Smooth muscle cell (in vitro differentiated cells): ENCODE measurements around the gene SDK2. TPM values are rescaled to one million over a fixed set of nuclear protein-coding genes. Genes with fewer than 3 reads are reported as not detected.

Experiments
- DNase-seq: peaks from one replicate; lab custom pipeline; 2025; ENCODE audit not compliant: unreplicated experiment; lab: John Stamatoyannopoulos, UW
- H2AFZ ChIP-seq: fragments of 200-600 bp; sonication (generic); 2 replicates; pipeline ENCODE4 v1.6.0; 2016; ENCODE audit warnings: antibody characterized with exemption, low read depth, mild to moderate bottlenecking
- H3F3A ChIP-seq: fragments of 200-600 bp; sonication (generic); 2 replicates; pipeline ENCODE4 v1.6.0; 2017; ENCODE audit warnings: antibody characterized with exemption, low read depth
- H3K27ac ChIP-seq: fragments of 200-600 bp; sonication (generic); 2 replicates; pipeline ENCODE4 v1.5.1; 2016; ENCODE audit warnings: low read depth, mild to moderate bottlenecking
- H3K27me3 ChIP-seq: fragments of 200-600 bp; sonication (generic); 2 replicates; pipeline ENCODE4 v1.6.1; 2016; ENCODE audit warnings: low read depth, mild to moderate bottlenecking
- H3K36me3 ChIP-seq: fragments of 200-600 bp; sonication (generic); 2 replicates; pipeline ENCODE4 v1.5.1; 2016; ENCODE audit warnings: low read depth
- H3K4me1 ChIP-seq: fragments of 200-600 bp; sonication (generic); 2 replicates; pipeline ENCODE4 v1.5.1; 2016; ENCODE audit warnings: low read depth
- H3K4me2 ChIP-seq: fragments of 200-600 bp; sonication (generic); 2 replicates; pipeline ENCODE4 v1.6.0; 2016; ENCODE audit warnings: mild to moderate bottlenecking
- H3K4me3 ChIP-seq: fragments of 200-600 bp; sonication (generic); 2 replicates; pipeline ENCODE4 v1.5.1; 2016; ENCODE audit warnings: mild to moderate bottlenecking
- H3K79me2 ChIP-seq: fragments of 200-600 bp; sonication (generic); 2 replicates; pipeline ENCODE4 v1.6.0; 2016; ENCODE audit warnings: low read depth, mild to moderate bottlenecking
- H3K9ac ChIP-seq: fragments of 200-600 bp; sonication (generic); 2 replicates; pipeline ENCODE4 v1.6.0; 2016; ENCODE audit warnings: low read depth
- H3K9me3 ChIP-seq: fragments of 200-600 bp; sonication (generic); replicated peaks from 2 replicates; pipeline ENCODE4 v1.5.1; 2016; ENCODE audit warnings: low read depth
- H4K20me1 ChIP-seq: fragments of 200-600 bp; sonication (generic); 2 replicates; pipeline ENCODE4 v1.6.0; 2016; ENCODE audit warnings: low read depth
- WGBS: methylation state at CpG from one replicate; pipeline ENCODE4 v1.1.7; 2016; ENCODE audit warnings: low lambda C conversion rate; 5-methylcytosine and 5-hydroxymethylcytosine counted together
- polyA plus RNA-seq: library from polyadenylated mRNA; unstranded; fragments of >200 nt; fragmentation: Nextera tagmentation; extraction: Ambion mirVana; gene quantifications from 2 replicates; pipeline ENCODE4 v1.2.1, GENCODE V29; 2016
- total RNA-seq: library from RNA; depleted of rRNA; stranded (reverse); fragments of >200 nt; gene quantifications from 2 replicates; pipeline ENCODE4 v1.2.3, GENCODE V29; 2014
- TF ChIP-seq, protein P1 (sequence below): fragments of 200-600 bp; sonication (generic); IDR thresholded peaks from 2 replicates; pipeline ENCODE4 v1.5.1; 2017; ENCODE audit warnings: borderline replicate concordance, mild to moderate bottlenecking, antibody characterized with exemption; ENCODE audit not compliant: insufficient read depth, poor library complexity, severe bottlenecking

The SDK2 gene
- total and polyA plus RNA-seq, 2 experiments from 2014 or later = 4.6 to 6.5 TPM

GRCh38 chr17:73411313-73411747, 232.9 kb downstream of the SDK2 start:
- TF ChIP-seq, protein P1, sequence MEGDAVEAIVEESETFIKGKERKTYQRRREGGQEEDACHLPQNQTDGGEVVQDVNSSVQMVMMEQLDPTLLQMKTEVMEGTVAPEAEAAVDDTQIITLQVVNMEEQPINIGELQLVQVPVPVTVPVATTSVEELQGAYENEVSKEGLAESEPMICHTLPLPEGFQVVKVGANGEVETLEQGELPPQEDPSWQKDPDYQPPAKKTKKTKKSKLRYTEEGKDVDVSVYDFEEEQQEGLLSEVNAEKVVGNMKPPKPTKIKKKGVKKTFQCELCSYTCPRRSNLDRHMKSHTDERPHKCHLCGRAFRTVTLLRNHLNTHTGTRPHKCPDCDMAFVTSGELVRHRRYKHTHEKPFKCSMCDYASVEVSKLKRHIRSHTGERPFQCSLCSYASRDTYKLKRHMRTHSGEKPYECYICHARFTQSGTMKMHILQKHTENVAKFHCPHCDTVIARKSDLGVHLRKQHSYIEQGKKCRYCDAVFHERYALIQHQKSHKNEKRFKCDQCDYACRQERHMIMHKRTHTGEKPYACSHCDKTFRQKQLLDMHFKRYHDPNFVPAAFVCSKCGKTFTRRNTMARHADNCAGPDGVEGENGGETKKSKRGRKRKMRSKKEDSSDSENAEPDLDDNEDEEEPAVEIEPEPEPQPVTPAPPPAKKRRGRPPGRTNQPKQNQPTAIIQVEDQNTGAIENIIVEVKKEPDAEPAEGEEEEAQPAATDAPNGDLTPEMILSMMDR = no peak
- 93% methylated on average over 13 of the region's 13 CpGs for WGBS

DNA sequence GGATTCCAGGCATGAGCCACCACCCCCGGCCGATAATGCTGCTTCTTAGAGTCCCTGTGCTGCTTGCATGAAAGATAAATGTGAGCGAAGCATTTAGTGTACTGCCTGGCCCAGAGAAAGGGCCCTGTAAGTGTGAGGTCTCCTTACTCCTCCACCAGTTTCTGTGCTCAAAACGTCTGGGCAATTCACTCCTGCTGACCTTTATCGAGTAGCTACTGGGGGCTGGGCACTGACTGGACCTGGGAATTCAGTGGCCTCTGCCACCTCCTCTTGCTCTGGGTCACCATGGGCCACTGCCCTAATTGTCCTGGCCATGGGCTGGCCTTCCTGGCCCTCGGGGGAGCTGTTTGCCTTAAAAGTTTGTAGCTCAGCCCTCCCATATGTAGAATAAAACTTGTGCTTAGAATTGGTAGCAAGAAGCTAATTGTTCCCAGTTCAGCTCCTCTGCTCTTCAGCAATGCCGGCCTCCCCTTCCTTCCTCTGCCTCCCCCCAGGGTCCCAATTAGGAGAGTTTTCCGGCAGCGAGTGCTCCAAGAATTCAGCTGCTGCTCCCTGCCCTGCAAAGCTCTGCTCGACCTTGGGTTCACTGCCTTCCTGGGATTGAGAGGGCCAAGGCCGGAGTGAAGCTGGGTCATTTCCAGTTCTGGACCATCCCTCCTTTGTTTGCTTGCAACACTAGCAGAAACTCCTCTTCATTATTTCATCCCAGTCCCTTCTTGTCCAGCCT, 233.5 kb downstream of the SDK2 start:
- Histone ChIP-seq H3K27me3 (no peaks in the 10 kb centered on the region), H3K27ac (no peak overlapping the region), H3K36me3 (no peaks in the 10 kb centered on the region), H3K4me2 (no peak overlapping the region), H2AFZ (no peak overlapping the region), H4K20me1 (no peaks in the 10 kb centered on the region), H3K9me3 (no peaks in the 10 kb centered on the region), H3K79me2 (no peaks in the 10 kb centered on the region), H3F3A (no peaks in the 10 kb centered on the region), H3K9ac (no peak overlapping the region), H3K4me1 (no peaks in the 10 kb centered on the region), H3K4me3 (no peak overlapping the region)
- TF ChIP-seq, protein P1 = no peak
- WGBS = 66% methylated on average over 11 of the region's 11 CpGs
- no peak for DNase-seq

More at GRCh38 chr17:73411313-73411747, 232.9 kb downstream of the SDK2 start:
- no peak overlapping the region for H2AFZ ChIP-seq
- no peaks in the 10 kb centered on the region for H3K79me2 ChIP-seq
- H3K4me3 ChIP-seq = no peak overlapping the region
- H3K9ac ChIP-seq = no peak overlapping the region
- no peaks in the 10 kb centered on the region for H3K9me3 ChIP-seq
- H3K36me3 ChIP-seq = no peaks in the 10 kb centered on the region
- no peaks in the 10 kb centered on the region for H4K20me1 ChIP-seq
- H3K27me3 ChIP-seq = no peaks in the 10 kb centered on the region
- DNase-seq = no peak
- H3K27ac ChIP-seq = no peak overlapping the region
- no peak overlapping the region for H3K4me2 ChIP-seq
- no peaks in the 10 kb centered on the region for H3K4me1 ChIP-seq
- H3F3A ChIP-seq = no peaks in the 10 kb centered on the region

DNA sequence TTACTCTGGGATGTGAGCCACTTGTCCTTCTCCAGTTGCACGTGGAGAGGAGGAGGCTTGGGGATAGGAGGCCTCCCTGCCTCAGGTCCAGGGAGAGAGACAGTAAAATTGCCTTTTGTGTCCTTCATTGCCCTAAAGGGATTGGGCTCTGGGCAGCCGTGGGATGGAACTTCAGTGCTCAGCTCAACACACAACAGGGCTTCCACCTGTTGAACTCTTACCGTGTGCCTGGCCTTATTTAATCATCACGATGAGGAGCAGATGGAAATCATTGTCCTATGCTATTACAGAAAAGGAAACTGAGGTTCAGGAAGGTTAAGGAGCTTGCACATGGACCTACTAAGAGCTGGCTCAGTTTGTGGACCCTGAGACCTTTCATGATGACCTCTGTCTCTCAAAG, 240.0 kb downstream of the SDK2 start:
- TF ChIP-seq, protein P1 = no peak
- Histone ChIP-seq H3K9ac (no peak overlapping the region), H2AFZ (no peak overlapping the region), H3K4me3 (no peak overlapping the region), H3K79me2 (no peaks in the 10 kb centered on the region), H3K27ac (no peak overlapping the region), H3K27me3 (no peaks in the 10 kb centered on the region), H3F3A (no peaks in the 10 kb centered on the region), H3K4me1 (no peaks in the 10 kb centered on the region), H3K36me3 (no peaks in the 10 kb centered on the region), H3K9me3 (no peaks in the 10 kb centered on the region), H3K4me2 (no peak overlapping the region), H4K20me1 (no peaks in the 10 kb centered on the region)
- no peak for DNase-seq
- WGBS = 93% methylated on average over 4 of the region's 4 CpGs

DNA sequence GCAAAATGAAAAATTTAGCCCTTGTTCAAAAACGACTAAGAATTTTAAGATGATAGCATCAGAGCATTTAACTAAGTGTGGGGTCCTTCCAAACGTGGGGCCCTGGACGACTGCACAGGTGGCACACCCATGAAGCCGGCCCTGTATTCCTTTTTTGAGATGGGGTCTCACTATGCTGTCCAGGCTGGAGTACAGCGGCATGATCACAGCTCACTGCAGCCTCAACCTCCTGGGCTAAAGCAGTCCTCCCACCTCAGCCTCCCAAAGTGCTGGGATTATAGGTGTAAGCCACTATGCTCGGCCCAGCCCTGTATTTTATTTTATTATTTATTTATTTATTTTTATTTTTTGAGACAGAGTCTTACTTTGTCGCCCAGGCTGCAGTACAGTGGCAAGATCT, 241.8 kb downstream of the SDK2 start:
- Histone ChIP-seq H3K27me3 (no peaks in the 10 kb centered on the region), H3K4me2 (no peak overlapping the region), H3K27ac (no peak overlapping the region), H2AFZ (no peak overlapping the region), H3K36me3 (no peaks in the 10 kb centered on the region), H4K20me1 (no peaks in the 10 kb centered on the region), H3K4me1 (no peaks in the 10 kb centered on the region), H3F3A (no peaks in the 10 kb centered on the region), H3K79me2 (no peaks in the 10 kb centered on the region), H3K9ac (no peak overlapping the region), H3K4me3 (no peak overlapping the region), H3K9me3 (no peaks in the 10 kb centered on the region)
- 94% methylated on average over 7 of the region's 7 CpGs for WGBS
- TF ChIP-seq, protein P1 = no peak
- DNase-seq = no peak
